Prostate gland (tissue), 2 donors: ENCODE measurements around the gene PDE4D.

ENCODE experiments used
- CTCF ChIP-seq, 4 experiments: fragments of 200-600 bp in 2 of 4; fragments of 450-650 bp in 2 of 4; sonication (generic) in 2 of 4; IDR thresholded peaks; 1 replicate in 3 of 4; 2 replicates in 1 of 4; pipeline ENCODE4 v1.5.1; 2016 to 2019; ENCODE audit warnings: antibody characterized with exemption in 4 of 4, mild to moderate bottlenecking in 2 of 4, moderate library complexity in 2 of 4
- POLR2A ChIP-seq: fragments of 450-650 bp; IDR thresholded peaks from one replicate; pipeline ENCODE4 v1.6.1; 2016; ENCODE audit warnings: antibody characterized with exemption, mild to moderate bottlenecking
- POLR2AphosphoS5 ChIP-seq: sonication (generic); formaldehyde crosslinking; IDR thresholded peaks from one replicate; pipeline ENCODE4 v1.6.1; 2017; ENCODE audit warnings: antibody characterized with exemption

GRCh38 chr5:59683311-59683710 is 210.2 kb downstream of the PDE4D start:
- TF ChIP-seq CTCF (IDR thresholded peaks at IDR 0.05) (no peak), POLR2A (no peak), POLR2AphosphoS5 (no peak)
